H1 (cell line): ENCODE data around the gene LCNL1.

Experiments
- POLR2A ChIP-seq, 2 experiments: IDR thresholded peaks; 1 replicate in 1 of 2; 2 replicates in 1 of 2; pipeline ENCODE4 v1.6.1; 2011; ENCODE audit warnings: low read depth in 2 of 2, low read length in 2 of 2, mild to moderate bottlenecking in 2 of 2; ENCODE audit errors: control extremely low read depth in 1 of 2
- SIRT6 ChIP-seq: IDR thresholded peaks from one replicate; pipeline ENCODE4 v1.7.1; 2012; ENCODE audit warnings: low read length, inconsistent platforms
- TF ChIP-seq, protein P1 (sequence below), 3 experiments: IDR thresholded peaks; 1 replicate in 2 of 3; 2 replicates in 1 of 3; pipeline versions ENCODE4 v1.5.1 to v1.6.1; 2011; ENCODE audit warnings: low read length in 3 of 3, mild to moderate bottlenecking in 3 of 3, inconsistent platforms in 2 of 3, low read depth in 1 of 3, moderate library complexity in 1 of 3; ENCODE audit not compliant: insufficient read depth in 1 of 3; ENCODE audit errors: control extremely low read depth in 1 of 3

DNA sequence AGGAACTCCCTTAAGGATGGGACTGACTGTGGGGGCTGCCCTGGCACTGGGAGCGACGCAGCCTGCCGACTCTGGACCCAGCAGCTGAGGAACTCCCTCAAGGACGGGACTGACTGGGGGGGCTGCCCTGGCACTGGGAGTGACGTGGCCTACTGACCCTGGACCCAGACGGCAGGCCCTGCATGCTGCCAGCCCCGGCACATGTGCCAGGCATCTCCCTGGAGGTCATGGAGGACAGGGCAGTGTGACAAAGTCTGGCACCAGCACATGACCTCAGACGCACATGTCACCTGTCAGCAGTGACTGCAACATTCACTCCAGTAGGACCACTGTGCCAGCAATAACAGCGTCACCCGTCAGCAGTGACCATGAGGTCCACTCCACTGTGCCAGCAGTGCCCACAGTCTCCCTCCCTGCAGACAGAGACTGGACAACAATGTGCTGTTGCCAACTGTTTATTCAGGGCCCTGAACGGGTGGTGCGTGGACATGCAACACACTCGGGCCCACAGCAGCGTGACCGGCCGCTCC lies 42.7 kb upstream of the LCNL1 start:
- no peak for TF ChIP-seq POLR2A (IDR thresholded peaks at IDR 0.05; ENCODE audit: control extremely low read depth in 1 of 2, low read depth in 2 of 2, low read length in 2 of 2)
- TF ChIP-seq, protein P1, sequence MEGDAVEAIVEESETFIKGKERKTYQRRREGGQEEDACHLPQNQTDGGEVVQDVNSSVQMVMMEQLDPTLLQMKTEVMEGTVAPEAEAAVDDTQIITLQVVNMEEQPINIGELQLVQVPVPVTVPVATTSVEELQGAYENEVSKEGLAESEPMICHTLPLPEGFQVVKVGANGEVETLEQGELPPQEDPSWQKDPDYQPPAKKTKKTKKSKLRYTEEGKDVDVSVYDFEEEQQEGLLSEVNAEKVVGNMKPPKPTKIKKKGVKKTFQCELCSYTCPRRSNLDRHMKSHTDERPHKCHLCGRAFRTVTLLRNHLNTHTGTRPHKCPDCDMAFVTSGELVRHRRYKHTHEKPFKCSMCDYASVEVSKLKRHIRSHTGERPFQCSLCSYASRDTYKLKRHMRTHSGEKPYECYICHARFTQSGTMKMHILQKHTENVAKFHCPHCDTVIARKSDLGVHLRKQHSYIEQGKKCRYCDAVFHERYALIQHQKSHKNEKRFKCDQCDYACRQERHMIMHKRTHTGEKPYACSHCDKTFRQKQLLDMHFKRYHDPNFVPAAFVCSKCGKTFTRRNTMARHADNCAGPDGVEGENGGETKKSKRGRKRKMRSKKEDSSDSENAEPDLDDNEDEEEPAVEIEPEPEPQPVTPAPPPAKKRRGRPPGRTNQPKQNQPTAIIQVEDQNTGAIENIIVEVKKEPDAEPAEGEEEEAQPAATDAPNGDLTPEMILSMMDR (IDR thresholded peaks at IDR 0.05; ENCODE audit: control extremely low read depth in 1 of 3, insufficient read depth in 1 of 3, low read depth in 1 of 3, low read length in 3 of 3): no peak
- no peak for TF ChIP-seq SIRT6
